AG09319 (cell line): ENCODE data around the gene EBLN1.

Experiments used
- DNase-seq: peaks from one replicate; pipeline ENCODE4 v3.0.0-alpha.2; 2010; ENCODE audit warnings: low read depth; ENCODE audit errors: extremely low read depth
- TF ChIP-seq, protein P1 (sequence below): IDR thresholded peaks from 2 replicates; pipeline ENCODE4 v1.5.1; 2011; ENCODE audit warnings: low read depth, mild to moderate bottlenecking, inconsistent platforms, low read length, moderate library complexity

EBLN1 gene

DNA sequence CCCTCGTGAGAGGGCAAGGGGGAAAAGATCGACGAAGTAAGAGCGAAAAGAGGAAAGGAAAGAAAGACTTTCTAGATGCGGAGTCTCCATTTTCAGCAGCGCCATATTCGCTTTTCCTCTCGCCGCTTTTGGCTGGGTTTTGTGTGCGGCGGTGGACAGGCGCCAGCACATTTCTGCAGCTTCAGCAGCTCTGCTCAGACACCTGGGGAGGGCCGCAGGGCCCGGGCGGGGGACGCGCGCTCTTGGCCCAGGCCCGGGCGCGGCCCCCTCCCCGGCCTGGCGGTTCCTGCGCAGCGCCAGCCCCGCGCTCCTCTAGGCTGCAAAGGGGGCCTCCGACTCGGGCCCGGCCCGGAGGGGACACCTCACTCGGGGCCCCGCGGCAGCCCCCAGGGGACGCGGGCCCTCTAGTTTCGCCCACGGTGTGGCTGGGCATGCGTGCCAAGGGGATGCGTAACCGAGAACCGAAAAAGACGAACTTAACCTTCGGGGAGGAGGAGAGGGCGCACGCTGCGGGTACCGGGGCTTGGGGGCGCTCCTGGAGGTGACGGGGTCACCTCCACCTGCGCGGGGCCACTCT, 34.5 kb upstream of the EBLN1 start:
- TF ChIP-seq, protein P1, sequence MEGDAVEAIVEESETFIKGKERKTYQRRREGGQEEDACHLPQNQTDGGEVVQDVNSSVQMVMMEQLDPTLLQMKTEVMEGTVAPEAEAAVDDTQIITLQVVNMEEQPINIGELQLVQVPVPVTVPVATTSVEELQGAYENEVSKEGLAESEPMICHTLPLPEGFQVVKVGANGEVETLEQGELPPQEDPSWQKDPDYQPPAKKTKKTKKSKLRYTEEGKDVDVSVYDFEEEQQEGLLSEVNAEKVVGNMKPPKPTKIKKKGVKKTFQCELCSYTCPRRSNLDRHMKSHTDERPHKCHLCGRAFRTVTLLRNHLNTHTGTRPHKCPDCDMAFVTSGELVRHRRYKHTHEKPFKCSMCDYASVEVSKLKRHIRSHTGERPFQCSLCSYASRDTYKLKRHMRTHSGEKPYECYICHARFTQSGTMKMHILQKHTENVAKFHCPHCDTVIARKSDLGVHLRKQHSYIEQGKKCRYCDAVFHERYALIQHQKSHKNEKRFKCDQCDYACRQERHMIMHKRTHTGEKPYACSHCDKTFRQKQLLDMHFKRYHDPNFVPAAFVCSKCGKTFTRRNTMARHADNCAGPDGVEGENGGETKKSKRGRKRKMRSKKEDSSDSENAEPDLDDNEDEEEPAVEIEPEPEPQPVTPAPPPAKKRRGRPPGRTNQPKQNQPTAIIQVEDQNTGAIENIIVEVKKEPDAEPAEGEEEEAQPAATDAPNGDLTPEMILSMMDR: no peak
- no peak for DNase-seq

DNA sequence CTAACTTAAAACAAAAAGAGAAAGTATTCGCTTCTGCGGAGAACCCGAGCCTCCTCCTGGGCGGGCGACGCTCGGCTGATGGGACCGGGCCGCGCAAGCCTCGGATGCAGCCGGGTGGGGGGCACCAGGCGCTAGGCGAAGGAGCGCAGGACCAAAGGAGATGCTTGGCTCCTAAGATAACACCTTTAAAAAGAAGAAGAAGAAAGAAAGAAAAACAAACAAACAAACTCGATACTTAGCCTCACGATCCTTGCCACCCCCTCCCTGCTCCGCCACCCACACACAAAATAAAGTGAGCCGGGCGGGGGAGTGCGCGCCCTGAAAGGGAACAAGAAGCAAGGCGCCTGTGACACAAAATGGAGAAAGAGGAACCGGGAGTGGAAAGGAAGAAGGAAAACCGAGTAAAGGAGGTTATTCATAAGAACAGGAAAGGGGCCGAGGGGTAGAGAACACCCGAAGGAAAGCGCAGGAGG, 34.0 kb upstream of the EBLN1 start:
- TF ChIP-seq, protein P1: no peak
- DNase-seq: no peak

DNA sequence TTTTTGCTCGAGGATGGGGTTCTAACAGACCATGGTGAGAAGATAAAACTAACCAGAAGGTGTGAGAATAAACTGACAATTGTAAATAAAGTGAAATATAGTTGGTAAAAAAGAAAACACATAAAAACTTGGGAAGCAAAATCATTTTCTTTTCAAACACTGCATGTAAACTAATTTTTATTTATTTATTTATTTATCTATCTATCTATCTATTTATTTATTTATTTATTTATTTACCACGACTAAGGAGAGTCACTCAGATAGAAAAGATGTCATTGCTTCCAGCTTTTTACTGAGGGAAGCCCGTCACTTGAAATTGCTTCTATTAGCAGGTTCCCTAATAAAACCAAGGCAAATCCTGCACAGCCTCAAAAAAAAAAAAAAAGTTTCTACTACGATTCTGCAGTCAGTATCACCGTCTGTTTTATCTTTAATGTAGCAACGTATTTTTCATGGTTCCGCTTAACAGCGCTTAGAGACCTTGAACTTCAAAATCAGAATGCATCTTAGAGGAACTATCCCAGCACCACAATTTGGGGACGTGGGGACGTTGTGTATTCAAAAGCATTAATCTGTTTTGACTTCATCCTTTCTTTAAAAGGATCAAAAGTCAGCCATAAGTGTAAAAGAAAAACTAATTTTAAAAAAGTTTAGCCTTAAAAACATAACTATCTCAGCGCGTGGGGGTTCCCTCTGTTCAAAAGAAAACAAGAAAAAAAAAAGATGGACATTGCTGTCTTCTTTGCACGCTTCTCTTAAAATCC, 33.3 kb upstream of the EBLN1 start:
- DNase-seq: no peak
- TF ChIP-seq, protein P1: no peak

DNA sequence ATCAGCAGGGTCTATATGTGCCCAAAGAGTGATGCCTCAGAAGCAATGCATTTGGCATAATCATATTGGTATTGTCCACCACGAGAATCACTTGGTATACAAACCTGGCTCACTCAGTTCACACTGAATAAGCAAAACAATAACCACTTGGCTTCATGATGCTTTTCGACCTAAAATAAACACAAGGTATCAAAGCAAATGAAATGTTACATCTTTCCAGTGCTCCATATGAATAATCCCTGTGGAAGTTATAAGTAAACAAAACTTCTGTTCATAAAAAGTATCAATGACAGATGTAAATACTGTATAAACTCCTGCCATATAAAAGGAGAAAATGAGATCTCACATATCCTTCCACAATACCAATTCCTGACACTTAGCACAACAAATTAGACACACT, 29.8 kb upstream of the EBLN1 start:
- TF ChIP-seq, protein P1: no peak
- DNase-seq: no peak

DNA sequence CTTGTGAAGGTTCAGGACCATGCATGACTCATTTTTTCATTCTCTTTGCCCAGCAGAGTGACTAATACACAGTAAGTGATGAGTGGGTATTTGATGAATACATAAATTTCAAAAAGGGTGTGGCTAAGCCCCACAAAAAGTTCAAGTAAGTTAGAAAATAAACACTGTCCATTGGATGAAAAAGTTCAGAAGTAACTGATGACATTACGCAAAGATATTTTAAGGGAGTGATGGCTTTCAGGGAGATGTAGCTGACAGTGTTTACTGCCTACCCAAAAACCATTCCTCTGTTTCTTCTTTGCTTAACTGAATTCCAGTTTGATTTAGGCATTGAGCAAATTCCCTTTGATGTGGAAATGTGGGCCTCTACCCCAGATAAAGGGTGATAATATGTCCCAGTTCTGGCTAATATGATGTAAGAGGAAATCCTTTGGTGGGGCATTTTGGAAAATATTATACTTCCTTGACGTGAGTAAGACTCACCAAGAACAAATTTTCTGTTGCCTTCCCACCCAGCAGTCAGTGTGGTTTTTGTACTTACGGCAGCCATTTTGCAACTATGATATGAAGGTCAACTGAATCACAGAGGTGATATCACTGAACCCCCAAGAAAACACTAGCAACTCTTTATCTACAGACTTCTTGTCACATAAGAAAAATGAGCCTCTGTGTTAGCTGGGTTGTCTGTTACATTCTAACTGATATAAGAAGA, 29.0 kb upstream of the EBLN1 start:
- no peak for DNase-seq

DNA sequence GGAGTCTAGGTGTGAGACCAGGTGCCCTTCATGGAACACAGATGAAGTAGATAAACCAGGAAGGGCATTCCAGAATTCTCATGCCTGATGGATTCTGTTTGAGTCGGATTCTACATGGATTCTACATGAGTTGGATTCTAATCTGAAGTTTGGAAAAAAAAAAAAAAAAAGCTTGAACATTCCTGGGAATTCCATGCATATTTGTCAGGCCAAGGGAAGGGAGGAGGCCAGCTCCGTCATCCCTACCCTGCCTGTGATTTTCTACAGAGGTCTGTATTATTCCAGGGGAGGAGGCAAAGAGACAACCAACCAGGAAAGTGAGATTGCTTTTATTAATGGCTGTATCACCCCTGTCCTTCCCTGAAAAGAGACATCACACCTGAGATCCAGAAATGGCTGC, 27.8 kb upstream of the EBLN1 start:
- no peak for DNase-seq
- TF ChIP-seq, protein P1: no peak

More for the DNA sequence above, 29.0 kb upstream of the EBLN1 start:
- TF ChIP-seq, protein P1: no peak

DNA sequence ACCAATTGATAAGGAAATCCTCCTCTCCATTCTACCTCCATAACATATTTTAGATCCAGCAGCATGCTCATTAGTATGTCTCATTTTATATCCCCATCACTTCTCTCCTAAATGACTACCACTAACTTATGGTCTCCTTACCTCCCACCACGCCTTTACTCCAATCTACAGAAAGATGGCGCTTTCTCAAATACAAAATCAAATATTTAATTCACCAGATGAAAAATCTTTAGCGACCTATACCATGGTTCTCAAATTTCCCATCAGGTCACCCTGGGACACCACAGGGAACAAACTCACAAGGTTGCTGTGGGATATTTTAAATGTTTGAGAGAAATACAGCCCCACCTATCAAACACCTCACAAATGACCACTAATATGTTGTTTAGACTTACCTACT, 27.0 kb upstream of the EBLN1 start:
- no peak for DNase-seq
- TF ChIP-seq, protein P1: no peak
